IPS-18c (cell line): ENCODE measurements around the gene TECTA.
"Not testable (repeated sequence)": the region's sequence is repeated elsewhere in the genome, so short reads cannot be mapped to it uniquely, and the experiment has no call there.

Experiments
- H3K4me3 ChIP-seq: 2 replicates; pipeline ENCODE4 v1.7.0; 2013; ENCODE audit warnings: low read depth, mild to moderate bottlenecking, low read length, moderate library complexity; ENCODE audit not compliant: insufficient read depth
- H3K9me3 ChIP-seq: one replicate; pipeline ENCODE4 v1.6.1; 2013; ENCODE audit warnings: mild to moderate bottlenecking, low read length, moderate library complexity; ENCODE audit not compliant: control insufficient read depth, insufficient read depth

Gene TECTA

GRCh38 chr11:121113611-121114010, 12.6 kb downstream of the TECTA start:
- Histone ChIP-seq H3K4me3 (no peak overlapping the region), H3K9me3 (no peaks in the 10 kb centered on the region)

- H3K9me3 ChIP-seq, H3K4me3 ChIP-seq: not testable (repeated sequence)
These were observed 14.0 kb downstream of the TECTA start for GRCh38 chr11:121115024-121115423.

GRCh38 chr11:121117788-121118187, 16.7 kb downstream of the TECTA start:
- no peak overlapping the region for H3K4me3 ChIP-seq

GRCh38 chr11:121119440-121119839, 18.4 kb downstream of the TECTA start:
- H3K9me3 ChIP-seq = peaks cover 10% of the 10 kb centered on the region
- no peak overlapping the region for H3K4me3 ChIP-seq

More at GRCh38 chr11:121117788-121118187, 16.7 kb downstream of the TECTA start:
- peaks cover 6% of the 10 kb centered on the region for H3K9me3 ChIP-seq

- Histone ChIP-seq H3K9me3 (peaks cover 10% of the 10 kb centered on the region), H3K4me3 (no peak overlapping the region)
These were observed 21.3 kb downstream of the TECTA start for GRCh38 chr11:121122328-121122727.

GRCh38 chr11:121123496-121124069, 22.5 kb downstream of the TECTA start:
- Histone ChIP-seq H3K9me3 (peaks cover 10% of the 10 kb centered on the region), H3K4me3 (no peak overlapping the region)

GRCh38 chr11:121127809-121128208, 26.8 kb downstream of the TECTA start:
- Histone ChIP-seq H3K4me3 (no peak overlapping the region), H3K9me3 (peaks cover 4% of the 10 kb centered on the region)

GRCh38 chr11:121129362-121130340, 28.6 kb downstream of the TECTA start:
- Histone ChIP-seq H3K9me3 (no peaks in the 10 kb centered on the region), H3K4me3 (no peak overlapping the region)

GRCh38 chr11:121131656-121132055, 30.6 kb downstream of the TECTA start:
- H3K9me3 ChIP-seq = no peaks in the 10 kb centered on the region
- no peak overlapping the region for H3K4me3 ChIP-seq

- Histone ChIP-seq H3K4me3 (no peak overlapping the region), H3K9me3 (no peaks in the 10 kb centered on the region)
These were observed 31.4 kb downstream of the TECTA start for GRCh38 chr11:121132211-121132976.

GRCh38 chr11:121134741-121135312, 33.8 kb downstream of the TECTA start:
- Histone ChIP-seq H3K9me3 (no peaks in the 10 kb centered on the region), H3K4me3 (no peak overlapping the region)

- Histone ChIP-seq H3K4me3 (no peak overlapping the region), H3K9me3 (no peaks in the 10 kb centered on the region)
These were observed 36.0 kb downstream of the TECTA start for GRCh38 chr11:121137005-121137404.

- H3K9me3 ChIP-seq = no peaks in the 10 kb centered on the region
- no peak overlapping the region for H3K4me3 ChIP-seq
These were observed 37.2 kb downstream of the TECTA start for GRCh38 chr11:121138259-121138658.

- H3K9me3 ChIP-seq = no peaks in the 10 kb centered on the region
These were observed 39.3 kb downstream of the TECTA start for GRCh38 chr11:121140369-121140768.

GRCh38 chr11:121141066-121141465, 40.0 kb downstream of the TECTA start:
- no peaks in the 10 kb centered on the region for H3K9me3 ChIP-seq
- H3K4me3 ChIP-seq = no peak overlapping the region

More at GRCh38 chr11:121140369-121140768, 39.3 kb downstream of the TECTA start:
- H3K4me3 ChIP-seq = no peak overlapping the region

- H3K4me3 ChIP-seq = no peak overlapping the region
- no peaks in the 10 kb centered on the region for H3K9me3 ChIP-seq
These were observed 42.9 kb downstream of the TECTA start for GRCh38 chr11:121143921-121144320.

- Histone ChIP-seq H3K4me3 (no peak overlapping the region), H3K9me3 (no peaks in the 10 kb centered on the region)
These were observed 43.7 kb downstream of the TECTA start for GRCh38 chr11:121144723-121145122.
